ENCODE results near the gene MRPL49. TPM values are rescaled to one million over a fixed set of nuclear protein-coding genes. Genes with fewer than 3 reads are reported as not detected.

Gene MRPL49
- total RNA-seq, 1 experiment from 2014 or later, result 73.4 TPM

DNA sequence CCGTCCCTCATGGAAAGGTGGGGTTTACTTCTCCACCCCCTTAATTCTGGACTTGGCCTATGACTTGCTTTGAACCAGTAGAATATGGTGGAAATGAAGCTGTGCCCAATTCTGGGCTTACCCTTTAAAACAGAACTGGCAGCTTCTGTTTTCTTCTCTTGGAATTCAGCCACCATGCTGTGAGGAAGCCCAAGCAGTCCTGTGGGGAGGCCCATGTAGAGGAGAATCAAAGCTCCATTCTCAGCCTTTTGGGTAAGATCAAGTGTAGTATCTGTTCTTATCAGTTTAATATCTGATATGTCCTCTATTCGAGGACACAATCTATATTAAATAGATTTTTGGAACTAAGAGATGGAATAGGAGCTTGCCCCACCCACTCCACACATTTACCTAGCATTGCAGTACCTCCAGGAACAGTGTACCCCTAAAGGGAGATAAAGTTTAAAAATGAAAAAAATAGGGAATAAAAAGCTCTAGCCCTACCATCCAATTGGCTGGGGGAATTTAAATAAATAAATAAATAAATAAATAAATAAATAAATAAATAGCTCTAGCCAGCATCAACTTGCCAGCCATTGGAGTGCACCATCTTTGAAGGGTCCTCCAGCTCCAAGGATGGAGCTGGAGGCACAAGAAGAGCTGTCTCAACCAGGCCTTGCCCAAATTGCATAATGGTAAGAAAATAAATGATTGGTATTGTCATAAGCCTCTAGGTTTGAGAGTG, 25.4 kb downstream of the MRPL49 start:
- no peak overlapping the region for H3K27ac Mint-ChIP-seq
- Histone ChIP-seq H3K4me1 (ENCODE audit: insufficient read depth, low read length) (no peaks in the 10 kb centered on the region), H3K27me3 (ENCODE audit: insufficient read depth, low read length) (no peaks in the 10 kb centered on the region), H3T11ph (ENCODE audit: low read length) (no peak overlapping the region), H3K27ac (ENCODE audit: insufficient read length, low read depth, low read length) (no peak overlapping the region), H4K20me1 (ENCODE audit: control insufficient read depth, insufficient read depth, insufficient read length) (no peaks in the 10 kb centered on the region), H3K23ac (ENCODE audit: insufficient read length, low read depth, low read length) (no peak overlapping the region), H2AFZ (ENCODE audit: low read length) (no peak overlapping the region), H3K14ac (ENCODE audit: insufficient read depth, low read length) (no peak overlapping the region), H3K4me2 (ENCODE audit: insufficient read depth, insufficient read length, low read length) (no peak overlapping the region), H2BK5ac (ENCODE audit: insufficient read length, low read length) (no peak overlapping the region), H2BK20ac (ENCODE audit: low read depth, low read length, poor library complexity, severe bottlenecking) (no peak overlapping the region), H3K79me1 (ENCODE audit: insufficient read depth, low read depth, low read length, poor library complexity, severe bottlenecking) (no peaks in the 10 kb centered on the region), H3K23me2 (ENCODE audit: insufficient read length, low read depth, low read length, poor library complexity, severe bottlenecking) (no peaks in the 10 kb centered on the region), H2AK5ac (ENCODE audit: insufficient read length, low read length) (no peak overlapping the region), H4K91ac (ENCODE audit: insufficient read length, low read depth, low read length) (no peak overlapping the region), H3K9me3 (ENCODE audit: control insufficient read depth, low read depth, low read length) (no peaks in the 10 kb centered on the region), H3K4ac (ENCODE audit: low read depth, low read length) (no peak overlapping the region), H3K9ac (ENCODE audit: extremely low read depth, insufficient read length, low read length) (no peak overlapping the region), H3K18ac (ENCODE audit: insufficient read length, low read depth, low read length) (no peak overlapping the region), H4K8ac (replicated peaks; ENCODE audit: insufficient read length, low read depth, low read length) (no peak overlapping the region), H2BK15ac (ENCODE audit: low read depth, low read length) (no peak overlapping the region), H3K79me2 (ENCODE audit: insufficient read depth, low read length) (no peaks in the 10 kb centered on the region), H3K56ac (ENCODE audit: insufficient read length, low read depth, low read length) (no peak overlapping the region), H2BK12ac (ENCODE audit: insufficient read length, low read depth, low read length) (no peak overlapping the region), H2BK120ac (ENCODE audit: low read depth, low read length, poor library complexity, severe bottlenecking) (no peak overlapping the region), H4K5ac (ENCODE audit: insufficient read length, low read depth, low read length) (no peak overlapping the region)
- no CpG with 5 or more reads among the region's 2 CpGs for whole genome bisulfite sequencing (ENCODE audit: extremely low coverage, insufficient read length, low lambda C conversion rate)
- TF ChIP-seq, protein P1, sequence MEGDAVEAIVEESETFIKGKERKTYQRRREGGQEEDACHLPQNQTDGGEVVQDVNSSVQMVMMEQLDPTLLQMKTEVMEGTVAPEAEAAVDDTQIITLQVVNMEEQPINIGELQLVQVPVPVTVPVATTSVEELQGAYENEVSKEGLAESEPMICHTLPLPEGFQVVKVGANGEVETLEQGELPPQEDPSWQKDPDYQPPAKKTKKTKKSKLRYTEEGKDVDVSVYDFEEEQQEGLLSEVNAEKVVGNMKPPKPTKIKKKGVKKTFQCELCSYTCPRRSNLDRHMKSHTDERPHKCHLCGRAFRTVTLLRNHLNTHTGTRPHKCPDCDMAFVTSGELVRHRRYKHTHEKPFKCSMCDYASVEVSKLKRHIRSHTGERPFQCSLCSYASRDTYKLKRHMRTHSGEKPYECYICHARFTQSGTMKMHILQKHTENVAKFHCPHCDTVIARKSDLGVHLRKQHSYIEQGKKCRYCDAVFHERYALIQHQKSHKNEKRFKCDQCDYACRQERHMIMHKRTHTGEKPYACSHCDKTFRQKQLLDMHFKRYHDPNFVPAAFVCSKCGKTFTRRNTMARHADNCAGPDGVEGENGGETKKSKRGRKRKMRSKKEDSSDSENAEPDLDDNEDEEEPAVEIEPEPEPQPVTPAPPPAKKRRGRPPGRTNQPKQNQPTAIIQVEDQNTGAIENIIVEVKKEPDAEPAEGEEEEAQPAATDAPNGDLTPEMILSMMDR (conservative IDR thresholded peaks at IDR 0.05), result no peak
- no peak for DNase-seq
- peaks cover 5 to 6% of the 10 kb centered on the region in 2 experiments; a peak in 3 of 4 replicates for H3K4me1 Mint-ChIP-seq
- H3K4me3 Mint-ChIP-seq, result no peak overlapping the region
- H3K27me3 Mint-ChIP-seq (ENCODE audit: low read depth), result peaks cover 18% of the 10 kb centered on the region
- peaks cover 5 to 8% of the 10 kb centered on the region in 2 experiments; a peak in 4 of 5 replicates for H3K9me3 Mint-ChIP-seq
- H3K36me3 Mint-ChIP-seq (ENCODE audit: insufficient read depth in 1 of 3, low read depth in 3 of 3), result no peaks in the 10 kb centered on the region
